Gastrocnemius medialis (tissue), 4 donors: Measurements from ENCODE around the gene FAM229A. TPM values are rescaled to one million over a fixed set of nuclear protein-coding genes. Genes with fewer than 3 reads are reported as not detected.

Experiments used
- ATAC-seq, 2 donors: fragments of 150-250 bp; one replicate each; pipeline ENCODE4 v1.9.1; 2016
- DNase-seq, 2 donors: peaks; one replicate each; pipeline ENCODE4 v3.0.0-alpha.2; 2019
- H3K27ac ChIP-seq, 4 donors: fragments of 200-600 bp; sonication (generic); 1 replicate in 1 of 4; 2 replicates in 3 of 4; pipeline ENCODE4 v1.5.1; 2016 to 2018; ENCODE audit warnings: mild to moderate bottlenecking in 2 of 4, moderate library complexity in 1 of 4
- H3K27me3 ChIP-seq, 3 donors: fragments of 200-600 bp; sonication (generic) in 2 of 3; 1 replicate in 1 of 3; 2 replicates in 2 of 3; pipeline versions ENCODE4 v1.5.1 to v1.6.0; 2016 to 2019; ENCODE audit warnings: mild to moderate bottlenecking in 1 of 3, moderate library complexity in 1 of 3
- H3K36me3 ChIP-seq, 2 donors: fragments of 200-600 bp; sonication (generic) in 1 of 2; one replicate each; pipeline ENCODE4 v1.5.1; 2017 to 2018
- H3K4me1 ChIP-seq, 2 donors: fragments of 200-600 bp; sonication (generic) in 1 of 2; one replicate each; pipeline ENCODE4 v1.5.1; 2016 to 2017; ENCODE audit warnings: mild to moderate bottlenecking in 2 of 2
- H3K4me3 ChIP-seq, 4 donors: fragments of 200-600 bp; sonication (generic) in 3 of 4; 1 replicate in 1 of 4; 2 replicates in 3 of 4; pipeline ENCODE4 v1.5.1; 2016 to 2019; ENCODE audit warnings: mild to moderate bottlenecking in 2 of 4
- H3K9me3 ChIP-seq, 3 donors: fragments of 200-600 bp; sonication (generic) in 2 of 3; 1 replicate in 1 of 3; 2 replicates in 2 of 3; pipeline ENCODE4 v1.5.1; 2016 to 2019
- POLR2A ChIP-seq, 2 donors: fragments of 450-650 bp; IDR thresholded peaks; one replicate each; pipeline ENCODE4 v1.6.1; 2017; ENCODE audit warnings: antibody characterized with exemption in 2 of 2, mild to moderate bottlenecking in 2 of 2, moderate library complexity in 2 of 2
- in situ Hi-C, 4 donors: fragments of 200-750 bp; cut with MboI; loops; one replicate each; pipeline versions ENCODE4 v1.15.0 to v1.8.0; 2017; ENCODE audit warnings: low sequenced_read_pairs in 4 of 4
- intact Hi-C: fragments of 100-400 bp; cut with DNase I; formaldehyde crosslinking; loops from one replicate; pipeline ENCODE4 v1.15.1; 2023; ENCODE audit warnings: low total_unique reads
- total RNA-seq, 4 donors: library from RNA; depleted of rRNA; stranded (reverse); fragments of >200 nt; gene quantifications; one replicate each; pipeline versions ENCODE4 v1.1.0 to v1.2.3, GENCODE V29; 2016
- TF ChIP-seq, protein P1 (sequence below), 5 experiments: fragments of 450-650 bp in 3 of 5; fragments of 200-600 bp in 2 of 5; sonication (generic) in 2 of 5; IDR thresholded peaks in 4 of 5; conservative IDR thresholded peaks in 1 of 5; 1 replicate in 4 of 5; 2 replicates in 1 of 5; pipeline ENCODE4 v1.5.1; 2016 to 2019; ENCODE audit warnings: antibody characterized with exemption in 5 of 5, mild to moderate bottlenecking in 3 of 5, moderate library complexity in 3 of 5

Gene FAM229A
- total RNA-seq, 4 donors from 2014 or later, result 0.81 to 13.4 (median 2.0) TPM

DNA sequence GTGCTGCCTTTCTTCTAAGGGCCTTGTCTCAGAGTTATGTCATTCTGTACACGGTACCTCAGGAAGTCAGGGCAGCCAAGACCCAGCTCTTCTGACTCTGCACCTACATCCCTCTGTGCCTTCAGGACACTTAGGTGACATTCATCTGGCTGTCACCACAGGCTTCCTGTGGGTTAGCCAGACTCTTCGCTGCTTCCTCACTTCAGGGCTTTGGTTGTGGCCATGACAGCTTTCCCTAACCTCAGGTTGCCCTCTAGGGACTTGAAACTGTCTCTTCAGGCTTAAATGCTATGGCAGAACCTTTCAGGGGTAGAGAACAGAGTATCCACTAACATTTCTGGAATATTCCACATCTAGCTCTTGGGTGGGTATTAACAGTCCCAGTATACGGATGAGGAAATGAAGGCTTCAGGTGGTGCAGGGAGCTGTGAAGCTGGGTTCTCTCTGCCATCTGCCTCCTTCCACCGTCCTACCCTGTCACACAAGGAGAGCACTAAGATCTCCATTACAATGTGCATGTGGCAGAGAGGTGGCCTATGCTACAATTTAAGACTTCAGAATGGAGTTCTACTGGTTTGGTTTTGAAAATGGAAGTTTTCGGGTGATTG lies 10.0 kb upstream of the FAM229A start:
- TF ChIP-seq, protein P1, sequence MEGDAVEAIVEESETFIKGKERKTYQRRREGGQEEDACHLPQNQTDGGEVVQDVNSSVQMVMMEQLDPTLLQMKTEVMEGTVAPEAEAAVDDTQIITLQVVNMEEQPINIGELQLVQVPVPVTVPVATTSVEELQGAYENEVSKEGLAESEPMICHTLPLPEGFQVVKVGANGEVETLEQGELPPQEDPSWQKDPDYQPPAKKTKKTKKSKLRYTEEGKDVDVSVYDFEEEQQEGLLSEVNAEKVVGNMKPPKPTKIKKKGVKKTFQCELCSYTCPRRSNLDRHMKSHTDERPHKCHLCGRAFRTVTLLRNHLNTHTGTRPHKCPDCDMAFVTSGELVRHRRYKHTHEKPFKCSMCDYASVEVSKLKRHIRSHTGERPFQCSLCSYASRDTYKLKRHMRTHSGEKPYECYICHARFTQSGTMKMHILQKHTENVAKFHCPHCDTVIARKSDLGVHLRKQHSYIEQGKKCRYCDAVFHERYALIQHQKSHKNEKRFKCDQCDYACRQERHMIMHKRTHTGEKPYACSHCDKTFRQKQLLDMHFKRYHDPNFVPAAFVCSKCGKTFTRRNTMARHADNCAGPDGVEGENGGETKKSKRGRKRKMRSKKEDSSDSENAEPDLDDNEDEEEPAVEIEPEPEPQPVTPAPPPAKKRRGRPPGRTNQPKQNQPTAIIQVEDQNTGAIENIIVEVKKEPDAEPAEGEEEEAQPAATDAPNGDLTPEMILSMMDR (IDR thresholded peaks at IDR 0.05 in 4 of 5, conservative IDR thresholded peaks at IDR 0.05 in 1 of 5), result no peak
- no peak for TF ChIP-seq POLR2A (IDR thresholded peaks at IDR 0.05)
- Histone ChIP-seq H3K27ac (no peak overlapping the region), H3K36me3 (peaks cover 0 to 95% of the 10 kb centered on the region in 2 donors), H3K27me3 (no peaks in the 10 kb centered on the region), H3K9me3 (no peaks in the 10 kb centered on the region), H3K4me1 (no peaks in the 10 kb centered on the region), H3K4me3 (no peak overlapping the region)
- DNase-seq, result no peak
- intact Hi-C loops, result no loop called here
- no peak for ATAC-seq
- in situ Hi-C loops, result no loop called here

DNA sequence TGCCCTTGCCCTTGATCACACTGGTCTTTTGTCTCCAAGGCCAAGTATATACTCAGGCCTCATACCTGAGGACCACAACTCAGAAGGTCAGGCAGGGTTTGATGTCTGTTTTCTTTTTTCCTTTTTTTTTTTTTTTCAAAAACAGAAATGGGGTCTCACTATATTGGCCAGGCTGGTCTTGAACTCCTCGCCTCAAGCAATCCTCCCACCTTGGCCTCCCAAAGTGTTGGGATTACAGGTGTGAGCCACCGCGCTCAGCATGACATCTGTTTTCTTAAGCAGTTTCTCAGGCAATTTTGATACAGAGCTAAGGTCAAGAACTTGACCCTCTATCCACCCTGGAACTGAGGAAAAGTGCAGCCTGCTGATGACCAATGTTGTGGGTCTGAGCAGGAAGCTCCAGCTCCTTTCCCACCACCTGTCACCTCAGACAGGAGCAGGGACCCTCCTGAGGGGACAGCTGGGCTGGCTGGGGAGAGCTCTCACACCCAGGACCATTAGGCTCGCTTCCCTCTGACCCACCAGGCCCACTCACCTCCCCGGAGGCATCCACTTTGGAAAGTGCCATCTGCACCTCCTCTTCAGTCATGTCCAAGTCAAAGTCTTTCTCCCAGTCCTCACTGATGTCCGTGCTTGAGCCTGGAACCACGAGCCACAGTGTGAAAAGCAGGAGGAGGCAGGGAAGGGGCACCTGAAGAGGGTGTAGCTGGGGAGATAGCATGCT lies 5.8 kb upstream of the FAM229A start:
- Histone ChIP-seq H3K27ac (no peak overlapping the region), H3K27me3 (no peaks in the 10 kb centered on the region), H3K9me3 (no peaks in the 10 kb centered on the region), H3K4me1 (no peaks in the 10 kb centered on the region), H3K4me3 (no peak overlapping the region), H3K36me3 (peaks cover 0 to 93% of the 10 kb centered on the region in 2 donors)
- TF ChIP-seq, protein P1 (IDR thresholded peaks at IDR 0.05 in 4 of 5, conservative IDR thresholded peaks at IDR 0.05 in 1 of 5), result no peak
- no peak for TF ChIP-seq POLR2A (IDR thresholded peaks at IDR 0.05)
- in situ Hi-C loops (no loop called here), intact Hi-C loops (no loop called here)
- DNase-seq (no peak), ATAC-seq (no peak)

DNA sequence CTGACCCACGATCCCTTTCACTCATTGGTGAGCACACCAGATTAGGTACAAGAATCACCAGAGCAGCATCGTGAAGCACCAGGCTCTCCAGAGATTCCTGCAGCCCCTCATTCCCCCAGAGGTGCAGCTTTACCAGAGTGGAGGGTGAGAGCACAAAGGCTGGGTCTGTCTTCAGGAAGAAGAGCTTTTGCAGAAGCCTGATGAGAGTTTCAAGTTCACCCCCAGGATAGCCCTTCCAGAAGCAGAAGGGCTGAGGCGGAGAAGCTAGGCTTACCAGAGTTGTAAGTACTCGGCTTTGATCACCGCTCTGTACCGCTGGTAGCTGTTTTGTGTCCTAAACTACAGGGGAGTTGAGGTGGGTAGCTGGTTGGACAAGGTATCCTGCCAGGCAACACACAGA lies 3.2 kb upstream of the FAM229A start:
- intact Hi-C loops, result no loop called here
- TF ChIP-seq, protein P1 (IDR thresholded peaks at IDR 0.05 in 4 of 5, conservative IDR thresholded peaks at IDR 0.05 in 1 of 5), result no peak
- TF ChIP-seq POLR2A (IDR thresholded peaks at IDR 0.05), result no peak
- in situ Hi-C loops, result no loop called here
- DNase-seq, result no peak
- Histone ChIP-seq H3K27me3 (no peaks in the 10 kb centered on the region), H3K27ac (no peak overlapping the region), H3K4me1 (peaks cover 12% of the 10 kb centered on the region in 2 donors), H3K36me3 (peaks cover 0 to 70% of the 10 kb centered on the region in 2 donors), H3K4me3 (no peak overlapping the region), H3K9me3 (no peaks in the 10 kb centered on the region)
- ATAC-seq, result no peak

DNA sequence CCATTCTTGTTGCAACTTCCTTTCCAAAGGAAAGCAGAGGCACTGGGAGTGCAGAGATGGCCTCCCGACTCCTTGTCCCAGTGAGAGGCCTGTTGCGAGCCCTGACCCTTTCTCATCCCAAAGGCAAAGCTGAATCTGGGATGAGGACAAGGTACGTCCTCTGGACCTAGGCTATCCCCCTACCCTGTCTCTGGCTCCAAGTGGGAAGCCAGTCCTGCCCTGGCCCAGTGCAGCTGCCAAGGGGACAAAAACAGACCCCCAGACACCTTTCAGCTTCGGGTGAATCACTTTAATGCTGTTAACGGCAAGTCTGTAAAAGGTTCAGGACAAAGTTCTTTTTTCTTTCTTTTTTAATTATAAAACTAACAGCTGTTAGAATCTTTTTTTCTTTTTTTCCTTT lies 2.6 kb upstream of the FAM229A start:
- intact Hi-C loops, result no loop called here
- no peaks in the 10 kb centered on the region for H3K9me3 ChIP-seq
- in situ Hi-C loops, result no loop called here
- DNase-seq (no peak), ATAC-seq (no peak)
- peaks cover 0 to 66% of the 10 kb centered on the region in 2 donors for H3K36me3 ChIP-seq
- H3K27ac ChIP-seq, result peak overlapping the region in 1 of 4 donors; percentile 9
- no peak overlapping the region for H3K4me3 ChIP-seq
- TF ChIP-seq POLR2A (IDR thresholded peaks at IDR 0.05), result no peak
- TF ChIP-seq, protein P1 (IDR thresholded peaks at IDR 0.05 in 4 of 5, conservative IDR thresholded peaks at IDR 0.05 in 1 of 5), result no peak
- peaks cover 12% of the 10 kb centered on the region in 2 donors for H3K4me1 ChIP-seq
- H3K27me3 ChIP-seq, result no peaks in the 10 kb centered on the region
